GM19452 (cell line): ENCODE measurements around the gene OAF.

Source experiments
- ATAC-seq: cut with Tn5 transposase; IDR thresholded peaks from one replicate; pipeline ENCODE4 v1.9.1; 2021; ENCODE audit not compliant: unreplicated experiment

Gene OAF

DNA sequence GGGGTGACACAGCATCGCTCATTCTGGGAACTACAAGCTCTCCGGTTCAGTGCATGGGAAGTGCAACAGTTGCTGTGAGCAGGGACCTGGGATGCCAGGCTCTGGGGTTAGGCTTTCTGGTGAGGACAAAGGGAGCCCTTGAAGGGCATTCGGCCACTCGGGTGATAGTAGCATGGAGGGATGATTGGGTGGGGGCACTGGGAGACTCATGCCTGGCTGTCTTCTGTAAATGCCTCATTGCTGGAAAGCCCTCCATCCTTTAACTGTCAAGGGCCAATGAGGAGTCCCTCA, 9.9 kb downstream of the OAF start:
- no peak for ATAC-seq

DNA sequence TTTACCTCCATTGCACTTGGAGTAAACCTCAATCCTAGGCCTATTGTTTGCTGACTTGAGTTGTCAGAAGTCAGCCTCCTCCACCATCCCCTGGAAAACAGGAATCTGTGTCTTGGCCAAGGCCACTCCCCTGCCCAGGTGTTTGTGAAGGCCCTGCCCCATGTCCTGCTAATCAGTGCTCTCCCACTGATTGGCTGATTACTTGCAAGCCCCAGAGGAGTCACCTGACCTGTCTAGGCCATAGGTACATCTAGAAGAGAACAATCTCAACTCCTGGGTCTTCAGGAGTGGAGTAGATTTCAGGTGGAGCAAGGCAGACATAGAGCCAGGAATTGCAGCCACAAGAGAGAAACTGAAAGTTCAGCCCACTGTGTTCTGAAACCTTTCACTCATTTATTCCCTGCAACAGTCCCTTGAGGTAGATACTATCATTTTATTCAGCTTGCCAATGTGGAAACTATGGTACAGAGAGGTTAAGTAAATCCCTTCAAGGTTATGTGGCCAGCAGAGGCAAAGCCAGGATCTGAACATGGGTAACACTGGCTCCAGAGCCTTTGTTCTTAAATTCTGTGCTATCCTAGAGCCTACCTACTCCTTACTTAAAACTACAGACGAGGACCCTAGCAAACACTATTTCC, 10.4 kb downstream of the OAF start:
- ATAC-seq = no peak

DNA sequence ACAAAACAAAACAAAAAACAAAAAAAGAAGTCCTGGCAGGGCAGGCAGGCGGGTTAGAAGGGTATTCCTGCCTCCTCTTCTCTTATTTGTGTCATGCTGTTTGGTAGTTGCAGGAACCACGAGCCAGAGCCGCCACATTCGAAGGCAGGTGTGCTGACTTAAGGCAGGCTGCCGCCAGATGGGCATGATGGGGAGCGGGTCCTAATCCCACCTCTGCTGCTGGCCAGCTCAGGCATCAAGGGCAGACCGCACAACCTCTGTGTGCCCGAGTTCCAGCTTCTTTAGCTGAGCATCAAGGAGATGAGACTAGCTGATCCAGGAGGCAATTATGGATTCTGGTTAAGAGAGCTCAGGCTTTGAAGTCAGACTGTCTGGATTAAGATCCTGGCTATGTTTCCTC, 12.1 kb downstream of the OAF start:
- ATAC-seq = no peak

DNA sequence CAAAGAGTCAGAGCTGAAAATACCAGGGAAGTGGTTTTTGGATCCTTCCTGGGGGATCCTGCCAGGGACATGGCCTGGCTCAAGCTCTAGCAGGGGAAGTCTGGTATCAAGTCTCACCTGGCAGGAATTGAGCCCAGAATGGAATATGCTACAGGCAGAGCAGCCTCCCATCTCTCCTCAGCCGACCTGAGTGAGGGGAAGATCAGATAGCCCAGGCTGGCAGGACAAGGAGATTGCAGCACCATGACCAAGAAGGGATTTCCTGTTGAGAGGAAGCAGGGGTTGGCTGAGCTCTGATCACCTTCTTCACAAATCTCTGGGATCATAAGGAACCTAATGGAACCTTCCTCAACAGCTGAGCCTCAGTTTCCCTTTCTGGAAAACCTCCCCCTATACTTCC, 13.0 kb downstream of the OAF start:
- ATAC-seq = no peak

GRCh38 chr11:120224361-120224760, 13.5 kb downstream of the OAF start:
- ATAC-seq = no peak

DNA sequence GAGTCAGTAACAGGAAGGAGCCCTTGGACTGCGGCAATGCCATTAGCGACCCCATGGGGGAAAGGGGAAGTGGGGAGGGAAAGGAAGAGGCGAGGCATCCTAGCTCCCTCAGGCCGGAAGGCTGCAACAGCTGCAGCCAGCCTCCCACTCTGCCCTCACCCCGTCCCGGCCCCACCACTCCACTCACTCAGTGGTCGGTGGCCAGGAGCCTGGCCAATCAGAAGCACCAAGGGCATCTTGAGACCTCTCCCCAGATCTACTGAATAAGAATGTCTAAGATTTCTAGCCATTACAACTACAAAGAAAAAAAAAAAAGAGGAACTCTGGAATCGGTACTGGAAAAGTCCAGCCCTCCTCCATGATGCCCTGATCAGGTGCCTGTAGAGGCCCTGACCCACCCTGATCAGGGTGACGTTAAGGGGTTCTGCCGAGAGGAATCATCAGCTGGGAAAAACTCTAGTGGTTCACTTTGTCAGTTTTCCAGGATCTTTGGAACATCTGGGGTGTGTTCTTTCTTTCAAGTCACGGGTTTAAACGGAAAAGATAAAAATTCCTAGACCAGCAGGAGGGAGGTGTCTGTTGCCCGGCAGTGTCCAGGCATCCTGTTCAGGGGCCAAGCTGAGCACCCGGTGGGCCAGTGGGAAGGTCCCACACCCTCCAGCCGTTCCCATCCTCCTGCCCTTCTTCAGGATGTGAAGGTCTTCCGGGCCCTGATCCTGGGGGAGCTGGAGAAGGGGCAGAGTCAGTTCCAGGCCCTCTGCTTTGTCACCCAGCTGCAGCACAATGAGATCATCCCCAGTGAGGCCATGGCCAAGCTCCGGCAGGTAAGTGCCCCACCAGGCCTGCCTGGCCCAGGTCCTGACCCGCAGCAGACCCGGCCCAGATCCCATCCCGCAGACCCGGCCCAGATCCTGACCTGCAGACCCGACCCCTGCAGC, 14.4 kb downstream of the OAF start:
- no peak for ATAC-seq

- no peak for ATAC-seq
These were observed 15.4 kb downstream of the OAF start for GRCh38 chr11:120226242-120226641.

DNA sequence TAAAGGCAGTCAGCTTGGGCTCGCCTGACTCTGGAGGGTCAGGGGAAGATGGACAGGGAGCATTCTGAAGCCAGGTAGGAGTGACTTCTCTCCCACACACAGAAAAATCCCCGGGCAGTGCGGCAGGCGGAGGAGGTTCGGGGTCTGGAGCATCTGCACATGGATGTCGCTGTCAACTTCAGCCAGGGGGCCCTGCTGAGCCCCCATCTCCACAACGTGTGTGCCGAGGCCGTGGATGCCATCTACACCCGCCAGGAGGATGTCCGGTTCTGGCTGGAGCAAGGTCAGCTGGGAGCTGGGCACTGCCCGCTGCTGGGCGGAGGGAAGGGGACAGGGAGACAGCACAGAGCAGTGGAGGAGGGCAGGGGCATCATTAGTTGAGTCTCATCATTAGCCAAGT, 15.9 kb downstream of the OAF start:
- no peak for ATAC-seq

GRCh38 chr11:120227228-120227852, 16.5 kb downstream of the OAF start:
- no peak for ATAC-seq

DNA sequence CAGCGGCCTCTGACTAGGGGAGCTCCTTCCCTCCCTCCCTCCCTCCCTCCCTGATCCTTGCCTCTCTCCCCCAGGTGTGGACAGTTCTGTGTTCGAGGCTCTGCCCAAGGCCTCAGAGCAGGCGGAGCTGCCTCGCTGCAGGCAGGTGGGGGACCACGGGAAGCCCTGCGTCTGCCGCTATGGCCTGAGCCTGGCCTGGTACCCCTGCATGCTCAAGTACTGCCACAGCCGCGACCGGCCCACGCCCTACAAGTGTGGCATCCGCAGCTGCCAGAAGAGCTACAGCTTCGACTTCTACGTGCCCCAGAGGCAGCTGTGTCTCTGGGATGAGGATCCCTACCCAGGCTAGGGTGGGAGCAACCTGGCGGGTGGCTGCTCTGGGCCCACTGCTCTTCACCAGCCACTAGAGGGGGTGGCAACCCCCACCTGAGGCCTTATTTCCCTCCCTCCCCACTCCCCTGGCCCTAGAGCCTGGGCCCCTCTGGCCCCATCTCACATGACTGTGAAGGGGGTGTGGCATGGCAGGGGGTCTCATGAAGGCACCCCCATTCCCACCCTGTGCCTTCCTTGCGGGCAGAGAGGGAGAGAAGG, 18.1 kb downstream of the OAF start:
- no peak for ATAC-seq

GRCh38 chr11:120229451-120230424, 18.9 kb downstream of the OAF start:
- ATAC-seq = no peak

GRCh38 chr11:120230433-120231071, 19.7 kb downstream of the OAF start:
- ATAC-seq = no peak

DNA sequence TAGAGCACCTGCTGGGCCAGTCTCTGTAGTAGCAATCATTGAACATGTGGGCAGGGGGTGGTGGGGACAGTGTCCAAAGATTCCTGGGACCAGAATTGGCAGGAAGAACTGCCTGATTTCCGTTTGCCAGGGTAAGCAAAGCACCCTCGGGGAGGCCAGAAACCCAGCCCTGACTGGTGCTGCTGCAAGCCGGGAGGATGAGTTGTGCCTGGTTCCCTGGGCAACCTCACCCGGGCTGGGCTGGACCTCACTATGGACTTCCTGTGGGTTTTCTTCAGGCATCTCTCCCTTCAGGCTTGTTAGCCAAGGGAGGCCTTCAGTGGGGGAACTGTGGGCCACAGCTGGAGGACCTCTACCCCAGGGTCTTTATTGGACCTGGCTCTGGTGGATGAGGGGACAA, 21.1 kb downstream of the OAF start:
- ATAC-seq = no peak

DNA sequence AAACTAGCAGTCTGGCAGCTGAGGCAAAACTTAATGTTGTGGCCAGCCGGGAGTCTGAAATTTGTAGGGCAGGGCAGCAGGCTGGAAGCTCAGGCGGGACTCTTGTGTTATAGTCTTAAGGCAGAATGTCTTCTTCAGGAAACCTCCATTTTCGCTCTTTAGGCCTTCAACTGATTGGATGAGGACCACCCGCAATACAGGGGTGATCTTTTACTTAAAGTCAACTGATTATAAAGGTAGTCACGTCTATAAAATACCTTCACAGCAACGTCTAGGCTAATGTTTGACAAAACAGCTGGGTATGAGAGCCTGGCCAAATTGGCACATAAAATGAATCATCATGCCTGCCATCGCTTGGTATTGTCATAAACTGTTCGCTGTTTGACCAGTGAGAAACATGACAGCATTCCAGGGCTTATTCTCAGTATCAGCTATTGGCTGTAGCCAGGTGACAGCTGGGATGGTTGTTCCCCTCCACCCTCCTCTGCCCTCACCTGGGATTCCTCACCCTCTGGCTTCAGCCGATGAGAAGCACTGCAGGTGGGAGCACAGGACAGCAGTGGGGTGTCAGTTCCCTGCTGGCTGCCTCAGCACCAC, 22.5 kb downstream of the OAF start:
- no peak for ATAC-seq

- no peak for ATAC-seq
These were observed 24.3 kb downstream of the OAF start for GRCh38 chr11:120235024-120235628.

DNA sequence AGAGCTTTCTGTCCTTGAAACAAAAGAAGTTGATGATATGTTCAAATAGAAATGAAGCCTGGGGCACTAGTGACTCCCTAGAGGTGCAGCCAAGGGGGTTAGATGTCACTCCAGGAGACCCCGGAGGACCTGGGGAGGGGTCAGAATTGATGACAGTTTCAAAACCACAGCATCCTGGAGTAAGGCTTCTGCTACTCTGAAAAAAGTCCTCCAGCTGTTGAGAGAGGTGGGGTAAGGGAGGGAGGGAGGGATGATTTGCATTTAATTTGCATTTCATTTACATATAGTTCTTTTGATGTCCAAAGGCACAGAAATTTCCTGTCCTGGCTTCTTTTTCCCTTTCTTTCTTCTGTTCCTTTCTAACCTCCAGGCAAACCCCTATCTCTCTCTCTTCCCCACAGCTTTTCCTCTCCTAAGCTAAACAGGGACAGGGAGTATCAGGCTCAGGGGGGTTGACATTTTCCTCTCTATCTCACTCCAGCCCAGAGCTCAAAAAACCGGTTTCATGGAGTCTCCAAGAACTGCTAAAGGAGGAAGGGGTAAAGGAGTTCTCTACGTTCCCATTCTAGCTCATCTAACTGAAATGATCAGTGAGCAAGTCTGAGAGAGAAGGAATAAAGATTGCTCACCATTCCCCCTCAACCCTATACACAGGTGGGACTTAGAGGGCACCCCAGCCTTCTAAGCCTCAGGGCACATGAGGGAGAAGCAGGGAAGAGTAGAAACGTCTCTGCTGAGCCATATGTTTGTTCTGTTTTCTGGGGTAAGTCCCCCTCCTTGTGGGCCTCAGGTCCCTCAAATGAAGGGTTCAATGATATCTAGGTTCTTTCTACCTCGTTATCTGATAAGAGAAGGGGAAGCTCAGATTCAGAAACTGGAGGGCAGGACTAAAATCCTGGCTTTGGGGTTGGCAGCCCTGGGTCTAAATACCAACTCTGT, 25.6 kb downstream of the OAF start:
- no peak for ATAC-seq

DNA sequence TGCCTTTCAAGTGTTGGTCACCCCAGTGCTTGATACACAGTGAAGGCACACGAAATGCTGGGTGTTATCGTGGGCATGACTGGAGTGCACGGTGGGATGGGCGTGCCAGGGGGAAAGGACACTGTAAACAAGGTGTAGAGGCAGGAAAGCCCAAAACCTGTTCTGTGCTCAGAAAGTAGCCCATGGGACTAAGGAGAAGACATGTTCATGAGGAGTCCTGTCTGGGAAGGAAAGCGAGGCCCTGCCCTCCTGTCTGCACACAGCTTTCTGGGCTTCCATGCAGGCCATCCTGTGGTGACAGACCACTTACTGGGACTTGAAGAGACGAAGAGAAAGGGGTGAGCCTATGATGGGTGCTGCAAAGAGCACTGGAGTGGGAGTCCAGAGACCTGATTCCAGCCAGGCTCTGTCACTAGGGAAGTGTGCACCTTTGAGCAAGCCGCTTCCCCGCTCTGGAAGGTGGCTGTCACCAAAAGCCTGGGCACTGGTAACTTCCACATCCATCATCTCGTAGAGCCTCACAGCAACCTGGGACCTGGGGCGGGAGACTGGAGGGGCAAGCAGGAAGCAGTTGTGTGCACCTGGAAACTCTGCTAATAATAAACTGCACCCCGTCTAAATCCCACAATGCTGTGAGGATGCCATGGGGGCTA, 28.3 kb downstream of the OAF start:
- ATAC-seq = no peak
